Neuron (in vitro differentiated cells): ENCODE results near the gene ARHGEF1.

Experiments used
- H2AFZ ChIP-seq: one replicate; pipeline ENCODE4 v1.6.1; 2013; ENCODE audit warnings: low read depth, mild to moderate bottlenecking, inconsistent platforms, low read length, moderate library complexity
- H3K27me3 ChIP-seq: one replicate; pipeline ENCODE4 v1.6.1; 2013; ENCODE audit warnings: low read length; ENCODE audit not compliant: insufficient read depth
- H3K36me3 ChIP-seq: one replicate; pipeline ENCODE4 v1.6.1; 2013; ENCODE audit warnings: low read length; ENCODE audit not compliant: insufficient read depth
- H3K4me1 ChIP-seq: one replicate; pipeline ENCODE4 v1.6.1; 2013; ENCODE audit warnings: low read length; ENCODE audit not compliant: insufficient read depth
- H3K4me3 ChIP-seq: 2 replicates; pipeline ENCODE4 v1.5.1; 2013; ENCODE audit warnings: mild to moderate bottlenecking, low read length, moderate library complexity
- H3K9me3 ChIP-seq: one replicate; pipeline ENCODE4 v1.6.1; 2013; ENCODE audit warnings: low read length

The ARHGEF1 gene

GRCh38 chr19:41917676-41918075 lies 34.7 kb downstream of the ARHGEF1 start:
- peaks cover 60% of the 10 kb centered on the region for H3K27me3 ChIP-seq
- H3K4me1 ChIP-seq = no peaks in the 10 kb centered on the region
- H3K9me3 ChIP-seq = no peaks in the 10 kb centered on the region
- no peaks in the 10 kb centered on the region for H3K36me3 ChIP-seq
- H2AFZ ChIP-seq = no peak overlapping the region
- H3K4me3 ChIP-seq = no peak overlapping the region

- Histone ChIP-seq H3K4me3 (no peak overlapping the region), H3K27me3 (peaks cover 61% of the 10 kb centered on the region)
Observed at GRCh38 chr19:41918095-41918494, 35.1 kb downstream of the ARHGEF1 start.

GRCh38 chr19:41918653-41919244 lies 35.8 kb downstream of the ARHGEF1 start:
- no peaks in the 10 kb centered on the region for H3K36me3 ChIP-seq
- H3K4me1 ChIP-seq = no peaks in the 10 kb centered on the region
- no peak overlapping the region for H3K4me3 ChIP-seq
- peaks cover 61% of the 10 kb centered on the region for H3K27me3 ChIP-seq
- H3K9me3 ChIP-seq = no peaks in the 10 kb centered on the region
- H2AFZ ChIP-seq = no peak overlapping the region

More at GRCh38 chr19:41918095-41918494, 35.1 kb downstream of the ARHGEF1 start:
- Histone ChIP-seq H2AFZ (no peak overlapping the region), H3K9me3 (no peaks in the 10 kb centered on the region), H3K36me3 (no peaks in the 10 kb centered on the region), H3K4me1 (no peaks in the 10 kb centered on the region)

- peaks cover 54% of the 10 kb centered on the region for H3K27me3 ChIP-seq
- H3K4me3 ChIP-seq = no peak overlapping the region
- H3K36me3 ChIP-seq = no peaks in the 10 kb centered on the region
- no peaks in the 10 kb centered on the region for H3K4me1 ChIP-seq
- H2AFZ ChIP-seq = no peak overlapping the region
- H3K9me3 ChIP-seq = no peaks in the 10 kb centered on the region
Observed at GRCh38 chr19:41919948-41920712, 37.1 kb downstream of the ARHGEF1 start.

- no peaks in the 10 kb centered on the region for H3K9me3 ChIP-seq
- peaks cover 48% of the 10 kb centered on the region for H3K27me3 ChIP-seq
- H3K4me3 ChIP-seq = no peak overlapping the region
- H3K36me3 ChIP-seq = no peaks in the 10 kb centered on the region
- H2AFZ ChIP-seq = no peak overlapping the region
- H3K4me1 ChIP-seq = no peaks in the 10 kb centered on the region
Observed at GRCh38 chr19:41920882-41921576, 38.0 kb downstream of the ARHGEF1 start.

GRCh38 chr19:41921577-41922576 lies 38.9 kb downstream of the ARHGEF1 start:
- Histone ChIP-seq H2AFZ (no peak overlapping the region), H3K36me3 (no peaks in the 10 kb centered on the region), H3K27me3 (peaks cover 46% of the 10 kb centered on the region), H3K4me3 (no peak overlapping the region), H3K9me3 (no peaks in the 10 kb centered on the region), H3K4me1 (no peaks in the 10 kb centered on the region)

GRCh38 chr19:41922585-41922984 lies 39.6 kb downstream of the ARHGEF1 start:
- Histone ChIP-seq H3K27me3 (peaks cover 50% of the 10 kb centered on the region), H3K9me3 (no peaks in the 10 kb centered on the region), H3K4me3 (no peak overlapping the region), H3K36me3 (no peaks in the 10 kb centered on the region), H3K4me1 (no peaks in the 10 kb centered on the region), H2AFZ (no peak overlapping the region)

GRCh38 chr19:41923045-41923788 lies 40.2 kb downstream of the ARHGEF1 start:
- no peaks in the 10 kb centered on the region for H3K9me3 ChIP-seq
- no peaks in the 10 kb centered on the region for H3K36me3 ChIP-seq
- H3K4me3 ChIP-seq = no peak overlapping the region
- H3K27me3 ChIP-seq = peaks cover 54% of the 10 kb centered on the region
- no peak overlapping the region for H2AFZ ChIP-seq
- H3K4me1 ChIP-seq = peaks cover 2% of the 10 kb centered on the region

- H3K27me3 ChIP-seq = peaks cover 64% of the 10 kb centered on the region
- H3K9me3 ChIP-seq = no peaks in the 10 kb centered on the region
- H3K4me3 ChIP-seq = no peak overlapping the region
- no peaks in the 10 kb centered on the region for H3K36me3 ChIP-seq
- H2AFZ ChIP-seq = no peak overlapping the region
- peaks cover 7% of the 10 kb centered on the region for H3K4me1 ChIP-seq
Observed at GRCh38 chr19:41924151-41925145, 41.5 kb downstream of the ARHGEF1 start.

- Histone ChIP-seq H2AFZ (no peak overlapping the region), H3K27me3 (peaks cover 69% of the 10 kb centered on the region), H3K4me1 (peaks cover 7% of the 10 kb centered on the region), H3K36me3 (no peaks in the 10 kb centered on the region), H3K4me3 (no peak overlapping the region), H3K9me3 (no peaks in the 10 kb centered on the region)
Observed at GRCh38 chr19:41925208-41926003, 42.4 kb downstream of the ARHGEF1 start.
